ENCODE results near the gene SLC9A8. TPM values are rescaled to one million over a fixed set of nuclear protein-coding genes. Genes with fewer than 3 reads are reported as not detected.

Gene SLC9A8
- polyA plus RNA-seq, 1 donor from 2014 or later = 6.7 TPM

- H3K36me3 ChIP-seq (ENCODE audit: insufficient read depth, low read length) = no peaks in the 10 kb centered on the region
- no peak overlapping the region for H3K4me3 ChIP-seq (ENCODE audit: low read length)
- TF ChIP-seq CTCF (IDR thresholded peaks at IDR 0.05; ENCODE audit: poor library complexity, severe bottlenecking) = no peak
- TF ChIP-seq EP300 (conservative IDR thresholded peaks at IDR 0.05; ENCODE audit: poor library complexity, severe bottlenecking) = no peak
- no peak for TF ChIP-seq RAD21 (conservative IDR thresholded peaks at IDR 0.05)
- TF ChIP-seq SMC3 (conservative IDR thresholded peaks at IDR 0.05; ENCODE audit: poor library complexity) = no peak
- TF ChIP-seq REST (IDR thresholded peaks at IDR 0.05; ENCODE audit: borderline replicate concordance) = no peak
- TF ChIP-seq EZH2 (IDR thresholded peaks at IDR 0.05; ENCODE audit: borderline replicate concordance, insufficient read depth, low read length, poor library complexity, severe bottlenecking) = no peak
- TF ChIP-seq POLR2AphosphoS5 (IDR thresholded peaks at IDR 0.05) = no peak
- no peak overlapping the region for H3K4me2 ChIP-seq (ENCODE audit: low read length)
- H3K9me3 ChIP-seq (ENCODE audit: low read length) = no peaks in the 10 kb centered on the region
- H3K9ac ChIP-seq (ENCODE audit: low read length) = no peak overlapping the region
- no peaks in the 10 kb centered on the region for H3K27me3 ChIP-seq (ENCODE audit: insufficient read depth, low read depth, low read length)
- H3K27ac ChIP-seq (ENCODE audit: low read length) = no peak overlapping the region
- H2AFZ ChIP-seq (ENCODE audit: low read depth, low read length) = no peak overlapping the region
- no peaks in the 10 kb centered on the region for H3K79me2 ChIP-seq (replicated peaks; ENCODE audit: insufficient read depth, low read length)
- H3F3A ChIP-seq (ENCODE audit: insufficient read depth, low read length, poor library complexity, severe bottlenecking) = no peaks in the 10 kb centered on the region
- H3K9me2 ChIP-seq (ENCODE audit: insufficient read depth, low read length) = no peaks in the 10 kb centered on the region
- no peaks in the 10 kb centered on the region for H4K20me1 ChIP-seq (ENCODE audit: insufficient read depth)
Observed at GRCh38 chr20:49796600-49797343, 15.9 kb upstream of the SLC9A8 start.

GRCh38 chr20:49797344-49797615 lies 15.3 kb upstream of the SLC9A8 start:
- H3K9ac ChIP-seq (ENCODE audit: low read length) = no peak overlapping the region
- TF ChIP-seq RAD21 (conservative IDR thresholded peaks at IDR 0.05) = no peak
- TF ChIP-seq TAF1 (IDR thresholded peaks at IDR 0.05; ENCODE audit: low read depth) = no peak
- no peak for TF ChIP-seq EP300 (conservative IDR thresholded peaks at IDR 0.05; ENCODE audit: poor library complexity, severe bottlenecking)
- no peak for TF ChIP-seq EZH2 (IDR thresholded peaks at IDR 0.05; ENCODE audit: borderline replicate concordance, insufficient read depth, low read length, poor library complexity, severe bottlenecking)
- TF ChIP-seq SMC3 (conservative IDR thresholded peaks at IDR 0.05; ENCODE audit: poor library complexity) = no peak
- TF ChIP-seq POLR2AphosphoS5 (IDR thresholded peaks at IDR 0.05) = no peak
- TF ChIP-seq CTCF (IDR thresholded peaks at IDR 0.05; ENCODE audit: poor library complexity, severe bottlenecking) = no peak
- TF ChIP-seq REST (IDR thresholded peaks at IDR 0.05; ENCODE audit: borderline replicate concordance) = no peak
- no peak for TF ChIP-seq MXI1 (conservative IDR thresholded peaks at IDR 0.05; ENCODE audit: poor library complexity, severe bottlenecking)
- no peaks in the 10 kb centered on the region for H3K27me3 ChIP-seq (ENCODE audit: insufficient read depth, low read depth, low read length)
- no peaks in the 10 kb centered on the region for H3K79me2 ChIP-seq (replicated peaks; ENCODE audit: insufficient read depth, low read length)
- H3K9me2 ChIP-seq (ENCODE audit: insufficient read depth, low read length) = no peaks in the 10 kb centered on the region
- H3K27ac ChIP-seq (ENCODE audit: low read length) = no peak overlapping the region
- H3K4me2 ChIP-seq (ENCODE audit: low read length) = no peak overlapping the region
- no peak overlapping the region for H2AFZ ChIP-seq (ENCODE audit: low read depth, low read length)
- H3K4me3 ChIP-seq (ENCODE audit: low read length) = no peak overlapping the region
- H4K20me1 ChIP-seq (ENCODE audit: insufficient read depth) = no peaks in the 10 kb centered on the region
- no peaks in the 10 kb centered on the region for H3K36me3 ChIP-seq (ENCODE audit: insufficient read depth, low read length)
- no peaks in the 10 kb centered on the region for H3K9me3 ChIP-seq (ENCODE audit: low read length)
- H3F3A ChIP-seq (ENCODE audit: insufficient read depth, low read length, poor library complexity, severe bottlenecking) = no peaks in the 10 kb centered on the region

Data from neural cell (in vitro differentiated cells).